HepG2 (cell line): ENCODE measurements around the gene CFAP70. TPM values are rescaled to one million over a fixed set of nuclear protein-coding genes. Genes with fewer than 3 reads are reported as not detected.

Source experiments
- ATAC-seq: fragments of 200-7000 bp; cut with Tn5 transposase; 3 replicates; pipeline ENCODE4 v1.9.1; 2020; ENCODE audit warnings: mild to moderate bottlenecking, moderate library complexity
- BruUV-seq: library from RNA; stranded (reverse); fragments of 400-500 nt; replicated peaks from 2 replicates; lab custom pipeline; 2021; lab: Mats Ljungman, UMichigan
- CTCF ChIA-PET: fragments of 300-600 bp; formaldehyde crosslinking; extraction: SDS; loops from one replicate; lab custom pipeline; 2021; ENCODE audit warnings: low total read pairs, inconsistent platforms, low intra/inter-chr PET ratio; lab: Yijun Ruan, JAX
- POLR2A ChIA-PET: fragments of 350-600 bp; sonication (Branson Sonifier 250); formaldehyde crosslinking; loops from one replicate; lab custom pipeline; 2020; ENCODE audit warnings: antibody characterized with exemption, inconsistent platforms; lab: Yijun Ruan, JAX
- DNase-seq: peaks from one replicate; pipeline ENCODE4 v3.0.0-alpha.2; 2015; ENCODE audit warnings: low spot score
- FAIRE-seq: peaks from 3 replicates; lab custom pipeline; 2011; peaks lifted over from hg19 to GRCh38; lab: Jason Lieb, UNC
- H2AFZ ChIP-seq: one replicate; pipeline ENCODE4 v1.6.1; 2011; ENCODE audit warnings: low read length, inconsistent platforms
- H3K27ac ChIP-seq: fragments of 300-600 bp; 3 replicates; pipeline ENCODE4 v1.8.0; 2011; ENCODE audit warnings: mixed run types, mild to moderate bottlenecking, mixed read lengths, low read length, inconsistent platforms; ENCODE audit not compliant: insufficient read depth; ENCODE audit errors: extremely low read length
- H3K27me3 ChIP-seq, 2 experiments: fragments of 200-600 bp in 1 of 2; 2 replicates in 1 of 2; 3 replicates in 1 of 2; pipeline versions ENCODE4 v1.6.0 to v1.8.0; 2011; ENCODE audit warnings: low read length in 2 of 2, mild to moderate bottlenecking in 2 of 2, moderate library complexity in 2 of 2, inconsistent platforms in 1 of 2; ENCODE audit not compliant: insufficient read depth in 2 of 2, control insufficient read depth in 1 of 2
- H3K36me3 ChIP-seq, 2 experiments: fragments of 200-600 bp in 1 of 2; replicated peaks in 1 of 2; 2 replicates in 1 of 2; 3 replicates in 1 of 2; pipeline versions ENCODE4 v1.5.1 to v1.8.0; 2011; ENCODE audit warnings: low read length in 2 of 2, inconsistent platforms in 1 of 2; ENCODE audit not compliant: insufficient read depth in 2 of 2, control insufficient read depth in 1 of 2
- H3K4me1 ChIP-seq: 2 replicates; pipeline ENCODE4 v1.5.1; 2012; ENCODE audit warnings: low read length, inconsistent platforms; ENCODE audit not compliant: insufficient read depth
- H3K4me2 ChIP-seq: 2 replicates; pipeline ENCODE4 v1.6.0; 2011; ENCODE audit warnings: low read depth, low read length, inconsistent platforms
- H3K4me3 ChIP-seq, 3 experiments: fragments of 200-600 bp in 1 of 3; sonication (generic), shearing (Covaris generic) in 1 of 3; replicated peaks in 1 of 3; 2 replicates each; pipeline ENCODE4 v1.5.1; 2011 to 2016; ENCODE audit warnings: low read length in 3 of 3, inconsistent platforms in 2 of 3, low read depth in 2 of 3, mild to moderate bottlenecking in 2 of 3, control low read depth in 1 of 3, mixed read lengths in 1 of 3; ENCODE audit not compliant: insufficient read depth in 1 of 3
- H3K79me2 ChIP-seq: one replicate; pipeline ENCODE4 v1.6.1; 2011; ENCODE audit warnings: low read length, inconsistent platforms; ENCODE audit not compliant: insufficient read depth
- H3K9ac ChIP-seq: 2 replicates; pipeline ENCODE4 v1.6.0; 2011; ENCODE audit warnings: mild to moderate bottlenecking, low read depth, low read length, inconsistent platforms; ENCODE audit not compliant: insufficient read depth
- H3K9me3 ChIP-seq: 2 replicates; pipeline ENCODE4 v1.5.1; 2012; ENCODE audit warnings: mild to moderate bottlenecking, low read length
- H4K20me1 ChIP-seq: 2 replicates; pipeline ENCODE4 v1.6.0; 2011; ENCODE audit warnings: inconsistent platforms, mild to moderate bottlenecking, low read length, moderate library complexity; ENCODE audit not compliant: insufficient read depth
- IRF2 ChIP-seq: IDR thresholded peaks from 2 replicates; pipeline ENCODE4 v1.6.1; 2018; ENCODE audit warnings: missing genetic modification reagents, missing compliant biosample characterization
- RAD51 ChIP-seq: fragments of 450-650 bp; IDR thresholded peaks from 2 replicates; pipeline ENCODE4 v1.6.1; 2016; ENCODE audit warnings: borderline replicate concordance
- SRSF4 ChIP-seq: fragments of 200-400 bp; formaldehyde crosslinking; IDR thresholded peaks from one replicate; pipeline ENCODE4 v1.6.1; 2018; ENCODE audit warnings: mild to moderate bottlenecking, low read depth, low read length, moderate library complexity; ENCODE audit not compliant: poor library complexity, severe bottlenecking
- SSRP1 ChIP-seq: IDR thresholded peaks from 2 replicates; pipeline ENCODE4 v1.6.1; 2016; ENCODE audit warnings: control low read depth
- ZBTB8A ChIP-seq: sonication (generic); formaldehyde crosslinking; IDR thresholded peaks from 2 replicates; pipeline ENCODE4 v1.4.0; 2020; ENCODE audit warnings: mild to moderate bottlenecking, low read depth, missing genetic modification reagents, borderline replicate concordance
- ZNF24 ChIP-seq: fragments of 450-650 bp; IDR thresholded peaks from 2 replicates; pipeline ENCODE4 v1.6.1; 2017; ENCODE audit warnings: antibody characterized with exemption, mild to moderate bottlenecking
- ZNF253 ChIP-seq: sonication (generic); formaldehyde crosslinking; IDR thresholded peaks from 2 replicates; pipeline ENCODE4 v1.8.0; 2022; ENCODE audit warnings: mild to moderate bottlenecking, missing genetic modification reagents, borderline replicate concordance
- ZNF333 ChIP-seq: sonication (generic); formaldehyde crosslinking; IDR thresholded peaks from 2 replicates; pipeline ENCODE4 v1.4.0; 2020; ENCODE audit warnings: mild to moderate bottlenecking, missing genetic modification reagents, borderline replicate concordance
- ZNF83 ChIP-seq: sonication (generic); formaldehyde crosslinking; IDR thresholded peaks from 2 replicates; pipeline ENCODE4 v1.4.0; 2020; ENCODE audit warnings: missing genetic modification reagents, mild to moderate bottlenecking, borderline replicate concordance
- WGBS: methylation state at CpG from one replicate; pipeline ENCODE4 v1.1.6; 2017; ENCODE audit warnings: low lambda C conversion rate; 5-methylcytosine and 5-hydroxymethylcytosine counted together
- in situ Hi-C: cut with HindIII; loops from 2 replicates; pipeline ENCODE4 v1.10.0; 2017; ENCODE audit warnings: low pct_unique_long_range_greater_than_20kb; ENCODE audit not compliant: extremely low pct_ligation_motif_present
- intact Hi-C: fragments of 100-400 bp; cut with micrococcal nuclease; formaldehyde crosslinking; loops from one replicate; pipeline ENCODE4 v1.10.0; 2022; ENCODE audit not compliant: unreplicated experiment
- polyA plus RNA-seq, 8 experiments: library from polyadenylated mRNA; depleted of rRNA in 3 of 8; stranded (reverse) in 7 of 8; unstranded in 1 of 8; fragments of >200 nt; fragmentation: Illumina TruSeq in 4 of 8; extraction: Trizol in 4 of 8; gene quantifications; 2 replicates each; pipeline versions ENCODE4 v1.2.1 to v1.2.3, GENCODE V29; 2011 to 2016; ENCODE audit warnings: low read depth in 4 of 8, missing spikeins in 1 of 8, mixed read lengths in 1 of 8; ENCODE audit not compliant: insufficient read depth in 1 of 8
- total RNA-seq, 5 experiments: library from RNA; depleted of rRNA; stranded (reverse); fragments of >200 nt; fragmentation: Illumina TruSeq; extraction: Trizol; gene quantifications; 2 replicates each; pipeline ENCODE4 v1.2.3, GENCODE V29; 2016; ENCODE audit warnings: low read depth in 1 of 5
- TF ChIP-seq, protein P1 (sequence below): sonication (generic); formaldehyde crosslinking; conservative IDR thresholded peaks from 2 replicates; pipeline ENCODE4 v1.8.0; 2022; ENCODE audit warnings: mild to moderate bottlenecking, moderate library complexity, missing genetic modification reagents
- TF ChIP-seq, protein P2 (sequence below): sonication (generic); formaldehyde crosslinking; IDR thresholded peaks from 2 replicates; pipeline ENCODE4 v1.4.0; 2020; ENCODE audit warnings: missing genetic modification reagents; ENCODE audit errors: not compliant biosample characterization

CFAP70 gene
- total and polyA plus RNA-seq, 2 of the 13 experiments (the other 11 are each of a cell fraction or from before 2014, with no cell fraction given), result 0.27 to 0.38 TPM

DNA sequence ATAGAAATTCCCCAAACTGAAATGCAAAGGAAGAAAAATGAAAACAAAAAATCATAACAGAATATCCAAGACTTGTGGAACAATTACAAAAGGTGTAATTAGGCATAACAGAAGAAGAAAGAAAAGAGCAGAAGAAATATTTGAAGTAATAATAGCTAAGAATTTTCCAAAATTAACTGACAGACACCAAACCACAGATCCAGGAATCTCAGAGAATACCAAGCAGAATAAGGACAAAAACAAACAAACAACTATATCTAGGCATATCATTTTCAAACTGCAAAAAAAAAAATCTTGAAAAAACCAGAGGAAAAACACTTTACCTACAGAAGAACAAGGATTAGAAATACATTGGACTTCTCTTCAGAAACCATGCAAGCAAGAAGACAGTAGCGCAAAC lies 25.5 kb downstream of the CFAP70 start:
- ChIA-PET CTCF (no interaction called here), POLR2A (no interaction called here)
- Histone ChIP-seq H2AFZ (no peak overlapping the region), H3K36me3 (no peaks in the 10 kb centered on the region), H3K4me2 (no peak overlapping the region), H3K9ac (no peak overlapping the region), H3K9me3 (no peaks in the 10 kb centered on the region), H4K20me1 (no peaks in the 10 kb centered on the region), H3K27ac (no peak overlapping the region), H3K79me2 (no peaks in the 10 kb centered on the region), H3K4me1 (no peaks in the 10 kb centered on the region), H3K27me3 (peaks cover 0 to 8% of the 10 kb centered on the region in 2 experiments; a peak in 1 of 5 replicates), H3K4me3 (no peak overlapping the region)
- 62% methylated on average over 1 of the region's 1 CpG for WGBS
- FAIRE-seq (no peak), DNase-seq (no peak), ATAC-seq (no peak)
- no peak for TF ChIP-seq ZNF83
- TF ChIP-seq IRF2 (CRISPR knock-in tag), result no peak
- no peak for TF ChIP-seq ZNF333 (CRISPR knock-in tag)
- no peak for TF ChIP-seq ZBTB8A (CRISPR knock-in tag)
- TF ChIP-seq, protein P1, sequence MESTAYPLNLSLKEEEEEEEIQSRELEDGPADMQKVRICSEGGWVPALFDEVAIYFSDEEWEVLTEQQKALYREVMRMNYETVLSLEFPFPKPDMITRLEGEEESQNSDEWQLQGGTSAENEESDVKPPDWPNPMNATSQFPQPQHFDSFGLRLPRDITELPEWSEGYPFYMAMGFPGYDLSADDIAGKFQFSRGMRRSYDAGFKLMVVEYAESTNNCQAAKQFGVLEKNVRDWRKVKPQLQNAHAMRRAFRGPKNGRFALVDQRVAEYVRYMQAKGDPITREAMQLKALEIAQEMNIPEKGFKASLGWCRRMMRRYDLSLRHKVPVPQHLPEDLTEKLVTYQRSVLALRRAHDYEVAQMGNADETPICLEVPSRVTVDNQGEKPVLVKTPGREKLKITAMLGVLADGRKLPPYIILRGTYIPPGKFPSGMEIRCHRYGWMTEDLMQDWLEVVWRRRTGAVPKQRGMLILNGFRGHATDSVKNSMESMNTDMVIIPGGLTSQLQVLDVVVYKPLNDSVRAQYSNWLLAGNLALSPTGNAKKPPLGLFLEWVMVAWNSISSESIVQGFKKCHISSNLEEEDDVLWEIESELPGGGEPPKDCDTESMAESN (CRISPR knock-in tag), result no peak
- TF ChIP-seq SSRP1 (CRISPR knock-in tag), result no peak
- no peak for TF ChIP-seq ZNF253 (CRISPR knock-in tag)
- no peak for TF ChIP-seq SRSF4
- TF ChIP-seq ZNF24, result no peak
- TF ChIP-seq, protein P2, sequence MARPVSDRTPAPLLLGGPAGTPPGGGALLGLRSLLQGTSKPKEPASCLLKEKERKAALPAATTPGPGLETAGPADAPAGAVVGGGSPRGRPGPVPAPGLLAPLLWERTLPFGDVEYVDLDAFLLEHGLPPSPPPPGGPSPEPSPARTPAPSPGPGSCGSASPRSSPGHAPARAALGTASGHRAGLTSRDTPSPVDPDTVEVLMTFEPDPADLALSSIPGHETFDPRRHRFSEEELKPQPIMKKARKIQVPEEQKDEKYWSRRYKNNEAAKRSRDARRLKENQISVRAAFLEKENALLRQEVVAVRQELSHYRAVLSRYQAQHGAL, result no peak
- no peak for TF ChIP-seq RAD51
- in situ Hi-C loops, result no loop called here
- intact Hi-C loops, result no loop called here
- BruUV-seq, result no TSS peak
